ENCODE results near the gene HSPB6. TPM values are rescaled to one million over a fixed set of nuclear protein-coding genes. Genes with fewer than 3 reads are reported as not detected.
"Not testable (repeated sequence)": the region's sequence is repeated elsewhere in the genome, so short reads cannot be mapped to it uniquely, and the experiment has no call there.

The HSPB6 gene
- total RNA-seq, 1 donor from 2014 or later: 0.37 TPM

GRCh38 chr19:35796645-35797542 lies 40.1 kb upstream of the HSPB6 start:
- no peaks in the 10 kb centered on the region for H3K9me3 Mint-ChIP-seq
- no peak for TF ChIP-seq CTCF (conservative IDR thresholded peaks at IDR 0.05)
- DNase-seq (ENCODE audit: low read depth, low spot score): no peak
- no peaks in the 10 kb centered on the region for H3K4me1 Mint-ChIP-seq
- H3K27ac Mint-ChIP-seq (ENCODE audit: unreplicated experiment): no peak overlapping the region
- H3K27me3 Mint-ChIP-seq (ENCODE audit: low read depth): peaks cover 45% of the 10 kb centered on the region
- H3K36me3 Mint-ChIP-seq (ENCODE audit: low read depth): no peaks in the 10 kb centered on the region
- H3K4me3 Mint-ChIP-seq: no peak overlapping the region

GRCh38 chr19:35795564-35795963 lies 38.7 kb upstream of the HSPB6 start:
- H3K27me3 Mint-ChIP-seq (ENCODE audit: low read depth): peaks cover 40% of the 10 kb centered on the region
- not testable (repeated sequence) for H3K36me3 Mint-ChIP-seq (ENCODE audit: low read depth); H3K9me3 Mint-ChIP-seq; DNase-seq (ENCODE audit: low read depth, low spot score); H3K27ac Mint-ChIP-seq (ENCODE audit: unreplicated experiment); H3K4me3 Mint-ChIP-seq; H3K4me1 Mint-ChIP-seq

- H3K4me1 Mint-ChIP-seq: no peaks in the 10 kb centered on the region
- no peaks in the 10 kb centered on the region for H3K9me3 Mint-ChIP-seq
- H3K4me3 Mint-ChIP-seq: no peak overlapping the region
- no peak for TF ChIP-seq CTCF (conservative IDR thresholded peaks at IDR 0.05)
- no peak overlapping the region for H3K27ac Mint-ChIP-seq (ENCODE audit: unreplicated experiment)
- peaks cover 36% of the 10 kb centered on the region for H3K27me3 Mint-ChIP-seq (ENCODE audit: low read depth)
- H3K36me3 Mint-ChIP-seq (ENCODE audit: low read depth): no peaks in the 10 kb centered on the region
- no peak for DNase-seq (ENCODE audit: low read depth, low spot score)
Observed at GRCh38 chr19:35793381-35794165, 36.7 kb upstream of the HSPB6 start.

GRCh38 chr19:35792888-35793287 lies 36.1 kb upstream of the HSPB6 start:
- no peaks in the 10 kb centered on the region for H3K4me1 Mint-ChIP-seq
- DNase-seq (ENCODE audit: low read depth, low spot score): no peak
- H3K27ac Mint-ChIP-seq (ENCODE audit: unreplicated experiment): no peak overlapping the region
- peak overlapping the region; percentile 23 for H3K4me3 Mint-ChIP-seq
- no peak for TF ChIP-seq CTCF (conservative IDR thresholded peaks at IDR 0.05)
- H3K36me3 Mint-ChIP-seq (ENCODE audit: low read depth): no peaks in the 10 kb centered on the region
- peaks cover 32% of the 10 kb centered on the region for H3K27me3 Mint-ChIP-seq (ENCODE audit: low read depth)
- H3K9me3 Mint-ChIP-seq: no peaks in the 10 kb centered on the region

GRCh38 chr19:35792312-35792711 lies 35.5 kb upstream of the HSPB6 start:
- TF ChIP-seq CTCF (conservative IDR thresholded peaks at IDR 0.05): no peak
- Mint-ChIP-seq H3K9me3 (no peaks in the 10 kb centered on the region), H3K27me3 (ENCODE audit: low read depth) (peaks cover 26% of the 10 kb centered on the region), H3K27ac (ENCODE audit: unreplicated experiment) (no peak overlapping the region), H3K4me1 (no peaks in the 10 kb centered on the region), H3K36me3 (ENCODE audit: low read depth) (no peaks in the 10 kb centered on the region), H3K4me3 (peak overlapping the region; percentile 23)
- no peak for DNase-seq (ENCODE audit: low read depth, low spot score)
